ENCODE measurements around the gene GRIK3. TPM values are rescaled to one million over a fixed set of nuclear protein-coding genes. Genes with fewer than 3 reads are reported as not detected.

Gene GRIK3
- total RNA-seq, 1 experiment from 2014 or later, result 5.5 TPM

GRCh38 chr1:36920801-36921405 is 113.4 kb downstream of the GRIK3 start:
- TF ChIP-seq CREB1 (CRISPR knock-in tag; IDR thresholded peaks at IDR 0.05) (no peak), E2F4 (CRISPR knock-in tag; IDR thresholded peaks at IDR 0.05; ENCODE audit: borderline replicate concordance, low read depth) (no peak), MYBL2 (CRISPR knock-in tag; IDR thresholded peaks at IDR 0.05) (no peak)
- POLR2A ChIA-PET, result no interaction called here
- Mint-ChIP-seq H3K9me3 (peaks cover 16% of the 10 kb centered on the region), H3K36me3 (peaks cover 13% of the 10 kb centered on the region), H3K27me3 (ENCODE audit: low read depth) (peaks cover 1% of the 10 kb centered on the region), H3K27ac (no peak overlapping the region), H3K4me1 (peaks cover 15% of the 10 kb centered on the region), H3K4me3 (no peak overlapping the region)
- ATAC-seq, result no peak
- CTCF ChIA-PET, result no interaction called here
- no peak for DNase-seq (ENCODE audit: low spot score)

- peaks cover 6% of the 10 kb centered on the region for H3K27me3 Mint-ChIP-seq (ENCODE audit: low read depth)
Measured at GRCh38 chr1:36920371-36920770, 113.9 kb downstream of the GRIK3 start.

GRCh38 chr1:36919491-36920145 is 114.7 kb downstream of the GRIK3 start:
- Mint-ChIP-seq H3K4me1 (peaks cover 14% of the 10 kb centered on the region), H3K9me3 (peaks cover 29% of the 10 kb centered on the region), H3K36me3 (peaks cover 25% of the 10 kb centered on the region), H3K27me3 (ENCODE audit: low read depth) (peaks cover 6% of the 10 kb centered on the region), H3K4me3 (no peak overlapping the region), H3K27ac (no peak overlapping the region)
- ATAC-seq, result no peak
- ChIA-PET CTCF (no interaction called here), POLR2A (no interaction called here)
- DNase-seq (ENCODE audit: low spot score), result no peak
- TF ChIP-seq NR3C1 (CRISPR knock-in tag; conservative IDR thresholded peaks at IDR 0.05; ENCODE audit: low read depth) (no peak), CREB1 (CRISPR knock-in tag; IDR thresholded peaks at IDR 0.05) (no peak), SMAD3 (CRISPR knock-in tag; IDR thresholded peaks at IDR 0.05; ENCODE audit: borderline replicate concordance) (no peak), ZNF281 (CRISPR knock-in tag; IDR thresholded peaks at IDR 0.05) (no peak), HMGA2 (CRISPR knock-in tag; IDR thresholded peaks at IDR 0.05) (no peak), ZBTB43 (CRISPR knock-in tag; IDR thresholded peaks at IDR 0.05) (no peak), STAT6 (CRISPR knock-in tag; conservative IDR thresholded peaks at IDR 0.05; ENCODE audit: low read depth) (no peak), RORB (CRISPR knock-in tag; IDR thresholded peaks at IDR 0.05) (no peak)

More at GRCh38 chr1:36920371-36920770, 113.9 kb downstream of the GRIK3 start:
- Mint-ChIP-seq H3K9me3 (peaks cover 21% of the 10 kb centered on the region), H3K27ac (no peak overlapping the region), H3K4me1 (peaks cover 15% of the 10 kb centered on the region), H3K36me3 (peaks cover 18% of the 10 kb centered on the region), H3K4me3 (no peak overlapping the region)
- DNase-seq (ENCODE audit: low spot score), result no peak
- no peak for TF ChIP-seq ZNF232 (CRISPR knock-in tag; IDR thresholded peaks at IDR 0.05)
- no peak for TF ChIP-seq E2F4 (CRISPR knock-in tag; IDR thresholded peaks at IDR 0.05; ENCODE audit: borderline replicate concordance, low read depth)
- no peak for TF ChIP-seq ZNF423 (CRISPR knock-in tag; IDR thresholded peaks at IDR 0.05)
- no peak for TF ChIP-seq ERG (CRISPR knock-in tag; IDR thresholded peaks at IDR 0.05)
- no peak for TF ChIP-seq ZSCAN18 (CRISPR knock-in tag; IDR thresholded peaks at IDR 0.05)
- no peak for ATAC-seq
- ChIA-PET POLR2A (no interaction called here), CTCF (no interaction called here)

All from WTC11 (cell line).